NCI-H1694 (cell line): ENCODE results near the gene GSAP.

Source experiments
- DNase-seq: peaks from one replicate; lab custom pipeline; 2025; lab: John Stamatoyannopoulos, UW

Gene GSAP

DNA sequence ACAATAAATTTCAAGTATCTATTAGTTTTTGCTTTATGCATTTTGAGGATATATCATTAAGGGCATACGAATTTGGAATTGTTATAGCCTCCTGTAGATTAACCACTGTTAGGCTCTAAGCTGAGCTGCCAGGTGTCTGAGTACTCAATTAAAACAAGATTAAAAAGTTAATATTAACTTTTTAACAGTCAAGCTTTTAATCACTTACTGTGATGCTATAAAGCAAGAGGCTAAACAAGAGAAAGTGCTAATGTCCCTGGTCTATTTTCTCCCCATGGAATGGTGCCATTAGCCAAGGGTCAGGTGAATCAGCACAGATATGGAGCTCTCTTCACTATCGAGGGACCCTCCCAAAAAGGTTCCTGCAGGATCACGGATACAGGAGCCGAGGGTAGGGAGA is 9.7 kb downstream of the GSAP start:
- no peak for DNase-seq

GRCh38 chr7:77404641-77405040 is 11.5 kb downstream of the GSAP start:
- no peak for DNase-seq

DNA sequence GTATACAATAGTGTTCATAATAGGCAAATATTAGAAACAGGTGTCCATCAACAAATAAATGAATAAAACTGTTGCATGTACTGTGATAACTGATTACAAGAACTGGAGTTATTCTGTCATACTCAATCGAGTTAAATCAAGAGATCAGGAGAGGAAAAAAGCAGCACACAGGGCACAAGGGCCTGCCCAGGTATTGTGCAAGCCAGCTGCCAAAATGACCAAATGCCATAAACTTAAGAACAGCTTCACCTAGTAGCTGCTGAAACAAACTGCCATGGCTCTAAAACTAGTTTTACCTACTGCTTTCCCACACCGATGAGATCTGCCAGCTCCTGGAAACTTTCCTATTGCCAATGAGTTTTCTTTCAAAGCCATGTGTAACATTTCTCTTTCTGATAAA is 12.2 kb downstream of the GSAP start:
- DNase-seq: no peak

DNA sequence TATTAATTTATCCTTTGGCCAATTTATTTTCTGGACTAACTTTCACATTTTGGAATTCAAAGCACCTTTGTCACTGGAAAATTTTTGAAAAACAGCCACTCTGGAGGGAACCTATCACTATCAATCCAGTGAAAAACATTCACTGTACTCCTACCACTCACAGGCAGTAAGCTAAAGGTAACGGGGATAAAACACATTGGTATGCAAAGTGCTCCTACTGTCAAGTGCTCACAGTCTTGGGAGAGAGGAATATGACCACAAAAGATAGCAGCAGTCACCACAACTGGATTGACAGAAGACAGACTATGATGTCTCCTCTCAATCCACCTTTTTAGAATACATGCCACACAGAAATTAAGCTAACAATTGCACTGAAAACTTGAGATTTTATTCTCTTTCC is 13.3 kb downstream of the GSAP start:
- no peak for DNase-seq

DNA sequence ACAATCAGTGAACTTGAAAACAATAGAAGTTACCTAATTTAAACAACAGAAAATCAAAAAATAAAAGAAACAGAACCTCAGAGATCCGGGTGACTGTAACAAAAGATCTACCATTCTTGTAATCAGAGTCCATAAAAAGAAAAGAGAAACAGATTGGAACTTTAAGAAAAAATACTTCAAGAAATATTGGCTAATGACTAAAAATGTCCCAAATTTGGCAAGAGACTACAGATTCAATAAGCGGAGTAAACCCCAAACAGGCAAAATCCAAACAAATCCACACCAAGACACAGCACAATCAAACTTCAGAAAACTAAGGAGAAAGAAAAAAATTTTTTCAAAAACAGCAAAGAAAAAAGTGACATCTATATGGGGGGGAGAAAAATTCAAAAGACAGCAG is 15.1 kb downstream of the GSAP start:
- DNase-seq: no peak

DNA sequence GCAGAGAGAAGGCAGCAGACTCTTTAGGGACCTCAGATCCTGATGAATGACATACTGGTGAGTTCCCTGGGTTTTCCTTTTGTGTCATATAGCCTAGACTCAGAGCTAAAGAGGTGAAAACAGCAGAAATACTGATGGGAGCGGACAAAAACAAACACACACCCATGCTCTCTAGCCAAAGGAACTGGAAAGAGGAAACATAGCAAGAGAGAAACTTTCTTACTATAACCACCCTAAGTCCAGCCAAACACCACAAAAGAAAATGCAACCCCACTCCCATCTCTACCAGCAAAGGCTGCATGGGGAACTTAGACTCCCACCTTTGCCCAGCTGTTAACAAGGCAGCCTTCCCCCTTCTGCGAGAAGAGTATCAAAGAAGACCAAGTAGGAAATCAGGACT is 16.3 kb downstream of the GSAP start:
- no peak for DNase-seq

DNA sequence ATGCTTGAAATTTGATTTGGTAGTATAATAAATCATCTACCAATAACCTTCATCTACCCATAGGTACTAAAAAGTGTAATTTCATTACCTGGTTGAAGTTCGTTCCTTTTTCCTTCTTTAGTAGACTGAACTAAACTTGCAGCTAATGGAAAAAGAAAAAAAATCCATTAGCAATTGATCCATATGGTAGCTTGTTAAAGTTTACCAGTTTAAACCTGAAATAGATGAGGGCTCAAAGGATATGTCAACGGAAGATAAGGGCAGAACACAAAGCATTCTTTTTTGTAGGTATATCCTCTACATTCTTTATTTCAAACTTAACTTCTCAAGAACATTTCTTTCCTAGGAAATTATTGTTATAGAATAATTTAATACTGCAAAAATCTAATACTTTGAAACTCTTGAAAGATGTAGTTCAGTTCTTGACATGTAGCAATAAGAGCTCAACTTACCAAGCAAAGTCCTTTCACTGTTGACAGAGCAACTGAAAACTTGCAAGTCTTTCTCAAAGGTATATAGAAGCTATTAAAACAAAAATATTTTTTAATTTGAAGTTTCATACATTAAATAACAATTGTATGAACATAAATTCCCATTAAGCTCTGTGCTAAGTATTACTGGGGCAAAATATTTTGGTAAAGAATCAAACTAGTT is 19.1 kb downstream of the GSAP start:
- DNase-seq: no peak

GRCh38 chr7:77395626-77396025 is 20.5 kb downstream of the GSAP start:
- no peak for DNase-seq

- DNase-seq: no peak
Observed at GRCh38 chr7:77393954-77394353, 22.2 kb downstream of the GSAP start.

DNA sequence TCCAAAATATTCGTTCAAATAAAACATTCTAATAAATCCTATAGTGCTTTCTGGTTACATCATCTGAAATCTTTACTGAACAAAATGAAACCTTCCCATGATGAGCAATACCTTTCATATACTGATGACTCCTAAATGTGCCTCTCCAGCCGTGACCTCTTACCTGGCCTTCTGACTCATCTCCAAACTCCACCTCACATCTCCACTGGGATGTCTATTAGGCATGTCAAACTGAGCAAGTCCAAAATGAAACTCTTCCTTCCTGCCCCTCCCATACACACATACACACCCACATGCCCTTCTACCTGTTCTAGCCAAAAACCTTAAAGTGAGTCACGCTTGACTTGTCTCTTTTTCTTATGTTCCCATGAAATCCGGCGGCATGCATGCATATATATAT is 22.9 kb downstream of the GSAP start:
- no peak for DNase-seq

GRCh38 chr7:77391230-77391629 is 24.9 kb downstream of the GSAP start:
- DNase-seq: no peak

GRCh38 chr7:77388055-77388641 is 28.0 kb downstream of the GSAP start:
- no peak for DNase-seq

GRCh38 chr7:77386165-77386822 is 29.9 kb downstream of the GSAP start:
- DNase-seq: no peak

- no peak for DNase-seq
Observed at GRCh38 chr7:77383333-77383740, 32.8 kb downstream of the GSAP start.

GRCh38 chr7:77382532-77382931 is 33.6 kb downstream of the GSAP start:
- DNase-seq: no peak

DNA sequence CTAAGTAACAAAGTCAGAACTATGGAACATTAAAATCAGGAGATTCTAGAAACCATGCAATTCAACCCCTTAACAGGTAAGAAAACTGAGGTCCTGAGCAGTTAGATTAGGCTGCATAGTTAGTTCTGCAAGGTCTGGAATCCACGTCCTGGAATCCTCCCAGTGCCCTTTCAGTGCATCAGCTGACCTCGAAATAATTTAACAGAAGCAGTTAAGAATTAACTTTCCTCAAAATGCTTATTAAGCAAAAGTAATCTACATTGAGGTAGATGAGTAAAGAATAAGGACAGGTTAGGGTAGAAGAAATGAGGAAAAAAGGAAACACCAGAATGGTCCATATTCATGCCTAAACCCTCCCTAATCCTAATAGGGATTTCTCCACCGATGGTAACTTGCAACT is 37.6 kb downstream of the GSAP start:
- DNase-seq: no peak

DNA sequence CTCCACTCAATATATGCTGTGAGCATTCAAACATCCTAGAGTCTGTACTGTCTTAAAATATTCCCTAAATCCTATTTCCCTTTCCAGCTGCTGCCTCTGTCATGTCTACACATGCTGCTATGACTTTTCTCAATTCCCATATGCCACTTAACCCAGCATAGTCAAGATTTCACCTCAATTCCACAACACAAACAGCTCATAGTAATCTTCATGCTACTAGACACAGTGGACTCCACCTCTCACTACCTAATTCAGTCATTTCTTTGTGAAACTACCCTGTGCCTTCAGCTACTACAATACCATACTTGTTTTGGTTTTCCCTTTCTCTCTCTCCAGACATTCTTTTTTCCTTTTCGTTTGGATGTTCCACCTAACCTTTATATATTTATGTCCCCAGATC is 45.5 kb downstream of the GSAP start:
- DNase-seq: no peak

- DNase-seq: no peak
Observed at GRCh38 chr7:77368974-77369373, 47.2 kb downstream of the GSAP start.

DNA sequence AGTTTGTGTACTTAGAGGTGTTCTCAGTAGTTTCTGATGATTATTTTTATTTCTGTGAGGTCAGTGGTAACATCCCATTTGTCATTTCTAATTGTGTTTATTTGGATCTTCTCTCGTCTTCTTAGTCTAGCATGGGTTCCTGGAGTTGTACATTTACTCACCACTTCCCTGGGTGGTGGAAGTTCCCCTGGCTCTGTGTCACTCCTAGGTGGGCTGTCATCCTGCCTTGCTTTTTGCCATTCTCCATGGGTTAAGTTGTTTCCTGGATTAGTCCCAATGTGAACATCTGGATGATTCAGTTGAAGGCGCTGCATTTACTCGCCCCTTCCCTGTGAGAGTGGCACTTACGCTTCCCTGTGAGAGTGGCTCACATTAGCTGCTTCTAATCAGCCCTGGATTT is 48.2 kb downstream of the GSAP start:
- no peak for DNase-seq

DNA sequence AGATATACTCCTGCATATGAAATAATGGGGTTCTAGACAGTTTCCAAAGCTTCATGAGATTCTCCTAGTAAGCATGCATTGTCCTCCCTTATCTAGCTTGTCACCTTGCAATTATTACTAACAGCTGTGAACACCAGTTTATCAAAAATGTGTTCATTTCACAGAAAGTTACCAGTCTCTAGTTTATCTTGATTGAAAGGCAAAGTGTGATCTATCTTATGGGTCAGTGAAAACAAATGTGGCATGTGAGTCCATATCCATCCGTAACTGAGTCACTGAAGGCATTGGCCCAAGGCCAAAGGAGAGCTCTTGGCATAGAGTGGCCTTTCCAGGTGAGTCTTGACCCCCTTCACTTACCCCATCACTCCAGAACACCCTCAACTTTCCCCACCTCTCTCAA is 53.2 kb downstream of the GSAP start:
- DNase-seq: no peak

DNA sequence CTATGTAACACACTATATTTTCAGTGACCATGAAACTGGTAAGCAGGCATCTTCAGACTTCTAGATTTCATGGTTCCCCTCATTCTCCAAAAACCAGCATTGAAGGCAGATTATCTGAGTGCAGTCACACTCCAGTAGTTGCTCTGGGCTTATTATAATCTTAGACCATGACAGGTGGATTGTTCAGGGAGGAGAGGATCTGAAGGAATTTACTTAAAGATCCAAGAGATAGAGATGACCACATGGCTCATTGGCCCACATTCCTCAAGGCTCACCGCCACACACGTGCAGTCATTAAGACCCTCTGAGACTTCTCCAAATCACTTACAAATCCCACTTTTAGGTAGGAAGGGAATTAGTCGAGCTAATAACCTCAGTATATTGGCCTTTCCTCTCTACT is 55.2 kb downstream of the GSAP start:
- DNase-seq: no peak

GRCh38 chr7:77360104-77360503 is 56.0 kb downstream of the GSAP start:
- DNase-seq: no peak

GRCh38 chr7:77359599-77359998 is 56.5 kb downstream of the GSAP start:
- no peak for DNase-seq

GRCh38 chr7:77354914-77355313 is 61.2 kb downstream of the GSAP start:
- DNase-seq: no peak
